H9 (cell line): ENCODE data around the gene VRK1. TPM values are rescaled to one million over a fixed set of nuclear protein-coding genes. Genes with fewer than 3 reads are reported as not detected.

Experiments
- DNase-seq: peaks from one replicate; pipeline ENCODE4 v3.0.0-alpha.2; 2017
- H2AFZ ChIP-seq: one replicate; pipeline ENCODE4 v1.6.1; 2013; ENCODE audit warnings: mild to moderate bottlenecking, low read length, control low read depth, moderate library complexity
- H2AK5ac ChIP-seq: 2 replicates; pipeline ENCODE4 v1.6.1; 2013; ENCODE audit warnings: low read length, control low read depth, mixed read lengths; ENCODE audit not compliant: insufficient read length
- H2BK120ac ChIP-seq: one replicate; pipeline ENCODE4 v1.6.1; 2013; ENCODE audit warnings: low read depth, mild to moderate bottlenecking, low read length, control low read depth, inconsistent platforms; ENCODE audit not compliant: poor library complexity, severe bottlenecking
- H2BK12ac ChIP-seq: 2 replicates; pipeline ENCODE4 v1.6.1; 2013; ENCODE audit warnings: low read length, control low read depth, mixed read lengths, low read depth; ENCODE audit not compliant: insufficient read length
- H2BK15ac ChIP-seq: 2 replicates; pipeline ENCODE4 v1.6.1; 2013; ENCODE audit warnings: low read depth, low read length, control low read depth
- H2BK20ac ChIP-seq: one replicate; pipeline ENCODE4 v1.6.1; 2013; ENCODE audit warnings: low read depth, mild to moderate bottlenecking, low read length, control low read depth, inconsistent platforms; ENCODE audit not compliant: poor library complexity, severe bottlenecking
- H2BK5ac ChIP-seq: 2 replicates; pipeline ENCODE4 v1.6.1; 2013; ENCODE audit warnings: low read length, control low read depth, mixed read lengths; ENCODE audit not compliant: insufficient read length
- H3K14ac ChIP-seq: 2 replicates; pipeline ENCODE4 v1.6.1; 2013; ENCODE audit warnings: low read length, control low read depth; ENCODE audit not compliant: insufficient read depth
- H3K18ac ChIP-seq: 2 replicates; pipeline ENCODE4 v1.6.1; 2013; ENCODE audit warnings: low read depth, mild to moderate bottlenecking, mixed read lengths, low read length, control low read depth; ENCODE audit not compliant: insufficient read length
- H3K23ac ChIP-seq: 2 replicates; pipeline ENCODE4 v1.6.1; 2013; ENCODE audit warnings: low read length, control low read depth, mixed read lengths, low read depth; ENCODE audit not compliant: insufficient read length
- H3K23me2 ChIP-seq: 2 replicates; pipeline ENCODE4 v1.6.1; 2013; ENCODE audit warnings: low read depth, mild to moderate bottlenecking, mixed read lengths, low read length, control low read depth; ENCODE audit not compliant: insufficient read length, poor library complexity, severe bottlenecking
- H3K27ac ChIP-seq: 2 replicates; pipeline ENCODE4 v1.5.1; 2013; ENCODE audit warnings: low read length, control low read depth, mixed read lengths, low read depth; ENCODE audit not compliant: insufficient read length
- H3K27me3 ChIP-seq: 2 replicates; pipeline ENCODE4 v1.6.1; 2013; ENCODE audit warnings: low read length, control low read depth, inconsistent platforms; ENCODE audit not compliant: insufficient read depth
- H3K4ac ChIP-seq: 2 replicates; pipeline ENCODE4 v1.6.1; 2013; ENCODE audit warnings: low read depth, mild to moderate bottlenecking, control low read depth, inconsistent platforms, low read length, moderate library complexity
- H3K4me1 ChIP-seq: 2 replicates; pipeline ENCODE4 v1.6.1; 2013; ENCODE audit warnings: low read length, control low read depth, inconsistent platforms; ENCODE audit not compliant: insufficient read depth
- H3K4me2 ChIP-seq: 2 replicates; pipeline ENCODE4 v1.6.1; 2013; ENCODE audit warnings: low read length, control low read depth, mixed read lengths; ENCODE audit not compliant: insufficient read length, insufficient read depth
- H3K56ac ChIP-seq: 2 replicates; pipeline ENCODE4 v1.6.1; 2013; ENCODE audit warnings: low read depth, mild to moderate bottlenecking, mixed read lengths, low read length, control low read depth; ENCODE audit not compliant: insufficient read length
- H3K79me1 ChIP-seq: 2 replicates; pipeline ENCODE4 v1.6.1; 2013; ENCODE audit warnings: low read depth, mild to moderate bottlenecking, moderate library complexity, low read length, control low read depth, inconsistent platforms; ENCODE audit not compliant: insufficient read depth, poor library complexity, severe bottlenecking
- H3K79me2 ChIP-seq: 2 replicates; pipeline ENCODE4 v1.6.1; 2013; ENCODE audit warnings: low read length, control low read depth, inconsistent platforms; ENCODE audit not compliant: insufficient read depth
- H3K9ac ChIP-seq: 2 replicates; pipeline ENCODE4 v1.6.1; 2013; ENCODE audit warnings: low read length, control low read depth, mixed read lengths; ENCODE audit not compliant: insufficient read length; ENCODE audit errors: extremely low read depth
- H3K9me3 ChIP-seq: one replicate; pipeline ENCODE4 v1.6.1; 2013; ENCODE audit warnings: low read depth, low read length, inconsistent platforms; ENCODE audit not compliant: control insufficient read depth
- H3T11ph ChIP-seq: one replicate; pipeline ENCODE4 v1.6.1; 2013; ENCODE audit warnings: mild to moderate bottlenecking, low read length, control low read depth, inconsistent platforms
- H4K20me1 ChIP-seq: one replicate; pipeline ENCODE4 v1.6.1; 2013; ENCODE audit not compliant: control insufficient read depth, insufficient read length, insufficient read depth
- H4K5ac ChIP-seq: 2 replicates; pipeline ENCODE4 v1.6.1; 2013; ENCODE audit warnings: low read depth, mild to moderate bottlenecking, mixed read lengths, low read length, control low read depth; ENCODE audit not compliant: insufficient read length
- H4K8ac ChIP-seq: replicated peaks from 2 replicates; pipeline ENCODE4 v1.6.1; 2013; ENCODE audit warnings: low read length, control low read depth, mixed read lengths, low read depth; ENCODE audit not compliant: insufficient read length
- H4K91ac ChIP-seq: 2 replicates; pipeline ENCODE4 v1.6.1; 2013; ENCODE audit warnings: low read depth, mild to moderate bottlenecking, moderate library complexity, mixed read lengths, low read length, control low read depth; ENCODE audit not compliant: insufficient read length
- H3K27ac Mint-ChIP-seq, 3 experiments: 2 replicates in 2 of 3; 3 replicates in 1 of 3; pipeline ENCODE4 v1.8.0; 2020 to 2021; ENCODE audit warnings: mixed read lengths in 3 of 3, mild to moderate bottlenecking in 1 of 3, moderate library complexity in 1 of 3
- H3K27me3 Mint-ChIP-seq: 2 replicates; pipeline ENCODE4 v1.8.0; 2021; ENCODE audit warnings: low read depth, mild to moderate bottlenecking, moderate library complexity, mixed read lengths
- H3K36me3 Mint-ChIP-seq, 3 experiments: 2 replicates in 2 of 3; 3 replicates in 1 of 3; pipeline ENCODE4 v1.8.0; 2020 to 2021; ENCODE audit warnings: low read depth in 3 of 3, mixed read lengths in 3 of 3; ENCODE audit not compliant: insufficient read depth in 1 of 3
- H3K4me1 Mint-ChIP-seq, 2 experiments: 2 replicates each; pipeline ENCODE4 v1.8.0; 2020; ENCODE audit warnings: mixed read lengths in 2 of 2
- H3K4me3 Mint-ChIP-seq, 2 experiments: 2 replicates in 1 of 2; 3 replicates in 1 of 2; pipeline ENCODE4 v1.8.0; 2020 to 2021; ENCODE audit warnings: mild to moderate bottlenecking in 2 of 2, mixed read lengths in 2 of 2, moderate library complexity in 1 of 2
- H3K9me3 Mint-ChIP-seq, 2 experiments: 2 replicates in 1 of 2; 3 replicates in 1 of 2; pipeline ENCODE4 v1.8.0; 2020; ENCODE audit warnings: mild to moderate bottlenecking in 2 of 2, mixed read lengths in 2 of 2, moderate library complexity in 1 of 2
- WGBS: extraction: QIAGEN DNeasy Blood & Tissue Kit; methylation state at CpG from one replicate; pipeline ENCODE4 v1.1.7; 2013; ENCODE audit warnings: missing lambda C conversion rate, low lambda C conversion rate, mixed read lengths; ENCODE audit not compliant: insufficient read length; ENCODE audit errors: extremely low coverage; 5-methylcytosine and 5-hydroxymethylcytosine counted together
- total RNA-seq: library from RNA; stranded (reverse); gene quantifications from 2 replicates; pipeline ENCODE4 v1.2.1, GENCODE V29; 2021
- TF ChIP-seq, protein P1 (sequence below): fragments of 200-600 bp; sonication (generic); conservative IDR thresholded peaks from 3 replicates; pipeline ENCODE4 v1.8.0; 2021; ENCODE audit warnings: antibody characterized with exemption, mild to moderate bottlenecking

VRK1 gene
- total RNA-seq, 1 experiment from 2014 or later: 55.7 TPM

DNA sequence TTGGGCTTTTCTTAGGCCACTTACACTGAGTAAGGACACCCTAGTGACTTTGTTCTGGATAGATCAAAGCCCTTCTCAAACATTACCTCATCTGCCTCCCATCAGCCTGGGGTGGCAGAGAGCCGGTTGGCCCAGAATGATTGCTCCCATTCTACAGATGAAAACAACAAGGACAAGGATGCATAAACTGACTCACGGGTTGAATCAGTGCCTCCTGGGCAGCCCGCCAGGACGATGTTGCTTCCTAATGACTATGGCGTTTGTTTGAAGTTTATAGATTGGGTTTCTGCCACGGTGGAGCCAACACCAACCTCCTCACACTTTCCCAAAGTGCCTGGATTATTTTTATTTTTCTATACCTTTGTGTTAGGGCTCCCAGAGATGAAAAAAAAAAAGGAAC lies 3.6 kb upstream of the VRK1 start:
- Histone ChIP-seq H3K4me2 (no peak overlapping the region), H2BK5ac (no peak overlapping the region), H4K91ac (no peak overlapping the region), H3K27ac (no peak overlapping the region), H3K23me2 (peaks cover 6% of the 10 kb centered on the region), H2BK12ac (no peak overlapping the region), H4K5ac (no peak overlapping the region), H3K9ac (no peak overlapping the region), H3K4ac (no peak overlapping the region), H3K56ac (no peak overlapping the region), H3T11ph (no peak overlapping the region), H4K8ac (no peak overlapping the region), H2AFZ (no peak overlapping the region), H3K14ac (no peak overlapping the region), H2AK5ac (no peak overlapping the region), H3K79me1 (peaks cover 7% of the 10 kb centered on the region), H3K23ac (no peak overlapping the region), H2BK120ac (no peak overlapping the region), H3K18ac (no peak overlapping the region), H3K9me3 (no peaks in the 10 kb centered on the region), H3K79me2 (peaks cover 6% of the 10 kb centered on the region; the same call in 1 of the 2 replicates), H2BK15ac (no peak overlapping the region), H3K27me3 (no peaks in the 10 kb centered on the region), H3K4me1 (no peaks in the 10 kb centered on the region), H4K20me1 (no peaks in the 10 kb centered on the region), H2BK20ac (no peak overlapping the region)
- Mint-ChIP-seq H3K27me3 (peaks cover 24% of the 10 kb centered on the region), H3K4me3 (no peak overlapping the region), H3K9me3 (no peaks in the 10 kb centered on the region; a peak in 1 of 5 replicates), H3K27ac (no peak overlapping the region), H3K36me3 (no peaks in the 10 kb centered on the region), H3K4me1 (peaks cover 9 to 10% of the 10 kb centered on the region in 2 experiments)
- TF ChIP-seq, protein P1, sequence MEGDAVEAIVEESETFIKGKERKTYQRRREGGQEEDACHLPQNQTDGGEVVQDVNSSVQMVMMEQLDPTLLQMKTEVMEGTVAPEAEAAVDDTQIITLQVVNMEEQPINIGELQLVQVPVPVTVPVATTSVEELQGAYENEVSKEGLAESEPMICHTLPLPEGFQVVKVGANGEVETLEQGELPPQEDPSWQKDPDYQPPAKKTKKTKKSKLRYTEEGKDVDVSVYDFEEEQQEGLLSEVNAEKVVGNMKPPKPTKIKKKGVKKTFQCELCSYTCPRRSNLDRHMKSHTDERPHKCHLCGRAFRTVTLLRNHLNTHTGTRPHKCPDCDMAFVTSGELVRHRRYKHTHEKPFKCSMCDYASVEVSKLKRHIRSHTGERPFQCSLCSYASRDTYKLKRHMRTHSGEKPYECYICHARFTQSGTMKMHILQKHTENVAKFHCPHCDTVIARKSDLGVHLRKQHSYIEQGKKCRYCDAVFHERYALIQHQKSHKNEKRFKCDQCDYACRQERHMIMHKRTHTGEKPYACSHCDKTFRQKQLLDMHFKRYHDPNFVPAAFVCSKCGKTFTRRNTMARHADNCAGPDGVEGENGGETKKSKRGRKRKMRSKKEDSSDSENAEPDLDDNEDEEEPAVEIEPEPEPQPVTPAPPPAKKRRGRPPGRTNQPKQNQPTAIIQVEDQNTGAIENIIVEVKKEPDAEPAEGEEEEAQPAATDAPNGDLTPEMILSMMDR: no peak
- WGBS: no CpG with 5 or more reads among the region's 6 CpGs
- DNase-seq: no peak
